Large intestine (tissue), 12 donors: ENCODE data around the gene H3-3A. TPM values are rescaled to one million over a fixed set of nuclear protein-coding genes. Genes with fewer than 3 reads are reported as not detected.

Experiments used
- DNase-seq, 2 donors: peaks; one replicate each; pipeline versions ENCODE4 v3.0.0 to v3.0.0-alpha.2; 2013
- H3K27ac ChIP-seq: one replicate; pipeline ENCODE4 v1.5.1; 2013; ENCODE audit warnings: low read length
- H3K27me3 ChIP-seq: 2 replicates; pipeline ENCODE4 v1.6.1; 2013; ENCODE audit warnings: low read length; ENCODE audit not compliant: control insufficient read depth, insufficient read depth
- H3K36me3 ChIP-seq: 2 replicates; pipeline ENCODE4 v1.6.1; 2013; ENCODE audit warnings: low read length; ENCODE audit not compliant: control insufficient read depth, insufficient read depth
- H3K4me1 ChIP-seq: one replicate; pipeline ENCODE4 v1.6.1; 2013; ENCODE audit warnings: low read length; ENCODE audit not compliant: control insufficient read depth, insufficient read depth
- H3K4me3 ChIP-seq: one replicate; pipeline ENCODE4 v1.5.1; 2013; ENCODE audit warnings: low read length
- H3K9me3 ChIP-seq: one replicate; pipeline ENCODE4 v1.6.1; 2013; ENCODE audit warnings: mild to moderate bottlenecking, low read depth, low read length, moderate library complexity; ENCODE audit not compliant: control insufficient read depth
- WGBS: methylation state at CpG from one replicate; pipeline ENCODE4 v1.1.5; 2013; ENCODE audit warnings: low lambda C conversion rate; ENCODE audit not compliant: insufficient coverage; 5-methylcytosine and 5-hydroxymethylcytosine counted together
- long read RNA-seq, 11 donors: transcript quantifications; one replicate each; lab custom pipeline, GENCODE V29; 2026
- polyA plus RNA-seq: library from polyadenylated mRNA; unstranded; fragments of 120-200 nt; gene quantifications from one replicate; pipeline ENCODE4 v1.2.1, GENCODE V29; 2013

H3-3A gene
- polyA plus RNA-seq, result 750 TPM
- long read RNA-seq, donor 1, transcript H3F3A-202 (3 exons, 1,863 nt), result minor isoform, 5 of 345 reads
- long read RNA-seq, donor 1, transcript H3F3A-203 (4 exons, 1,088 nt), result major isoform, 212 of 345 reads
- long read RNA-seq, donor 1, transcript H3F3A-201 (3 exons, 1,308 nt), result minor isoform, 19 of 345 reads
- long read RNA-seq, donor 1, partial matches to known transcripts, result 109 of 345 reads
- long read RNA-seq, donor 1, other reads (novel, unspliced or antisense), result 0 of 345 reads
- long read RNA-seq, donor 2, transcript H3F3A-203 (4 exons, 1,088 nt), result major isoform, 463 of 703 reads
- long read RNA-seq, donor 2, transcript H3F3A-202 (3 exons, 1,863 nt), result minor isoform, 19 of 703 reads
- long read RNA-seq, donor 2, transcript H3F3A-201 (3 exons, 1,308 nt), result minor isoform, 47 of 703 reads
- long read RNA-seq, donor 2, partial matches to known transcripts, result 148 of 703 reads
- long read RNA-seq, donor 2, other reads (novel, unspliced or antisense), result 26 of 703 reads
- long read RNA-seq, donor 3, result 0 reads
- long read RNA-seq, donor 4, transcript H3F3A-203 (4 exons, 1,088 nt), result major isoform, 81 of 154 reads
- long read RNA-seq, donor 4, transcript H3F3A-201 (3 exons, 1,308 nt), result minor isoform, 10 of 154 reads
- long read RNA-seq, donor 4, partial matches to known transcripts, result 63 of 154 reads
- long read RNA-seq, donor 4, other reads (novel, unspliced or antisense), result 0 of 154 reads
- long read RNA-seq, donor 5, transcript H3F3A-202 (3 exons, 1,863 nt), result minor isoform, 5 of 368 reads
- long read RNA-seq, donor 5, transcript H3F3A-203 (4 exons, 1,088 nt), result major isoform, 251 of 368 reads
- long read RNA-seq, donor 5, transcript H3F3A-201 (3 exons, 1,308 nt), result minor isoform, 12 of 368 reads
- long read RNA-seq, donor 5, partial matches to known transcripts, result 92 of 368 reads
- long read RNA-seq, donor 5, other reads (novel, unspliced or antisense), result 8 of 368 reads
- long read RNA-seq, donor 6, transcript H3F3A-202 (3 exons, 1,863 nt), result minor isoform, 17 of 1,059 reads
- long read RNA-seq, donor 6, transcript H3F3A-201 (3 exons, 1,308 nt), result minor isoform, 61 of 1,059 reads
- long read RNA-seq, donor 6, transcript H3F3A-203 (4 exons, 1,088 nt), result major isoform, 561 of 1,059 reads
- long read RNA-seq, donor 6, partial matches to known transcripts, result 398 of 1,059 reads
- long read RNA-seq, donor 6, other reads (novel, unspliced or antisense), result 22 of 1,059 reads
- long read RNA-seq, donor 7, transcript H3F3A-202 (3 exons, 1,863 nt), result minor isoform, 5 of 469 reads
- long read RNA-seq, donor 7, transcript H3F3A-203 (4 exons, 1,088 nt), result major isoform, 305 of 469 reads
- long read RNA-seq, donor 7, transcript H3F3A-201 (3 exons, 1,308 nt), result minor isoform, 27 of 469 reads
- long read RNA-seq, donor 7, partial matches to known transcripts, result 122 of 469 reads
- long read RNA-seq, donor 7, other reads (novel, unspliced or antisense), result 10 of 469 reads
- long read RNA-seq, donor 8, transcript H3F3A-203 (4 exons, 1,088 nt), result major isoform, 711 of 1,115 reads
- long read RNA-seq, donor 8, transcript H3F3A-202 (3 exons, 1,863 nt), result minor isoform, 15 of 1,115 reads
- long read RNA-seq, donor 8, transcript H3F3A-201 (3 exons, 1,308 nt), result minor isoform, 66 of 1,115 reads
- long read RNA-seq, donor 8, partial matches to known transcripts, result 304 of 1,115 reads
- long read RNA-seq, donor 8, other reads (novel, unspliced or antisense), result 19 of 1,115 reads
- long read RNA-seq, donor 9, transcript H3F3A-203 (4 exons, 1,088 nt), result major isoform, 501 of 944 reads
- long read RNA-seq, donor 9, transcript H3F3A-201 (3 exons, 1,308 nt), result minor isoform, 53 of 944 reads
- long read RNA-seq, donor 9, transcript H3F3A-202 (3 exons, 1,863 nt), result minor isoform, 17 of 944 reads
- long read RNA-seq, donor 9, partial matches to known transcripts, result 348 of 944 reads
- long read RNA-seq, donor 9, other reads (novel, unspliced or antisense), result 25 of 944 reads
- long read RNA-seq, donor 10, transcript H3F3A-203 (4 exons, 1,088 nt), result major isoform, 513 of 740 reads
- long read RNA-seq, donor 10, transcript H3F3A-202 (3 exons, 1,863 nt), result minor isoform, 10 of 740 reads
- long read RNA-seq, donor 10, transcript H3F3A-201 (3 exons, 1,308 nt), result minor isoform, 47 of 740 reads
- long read RNA-seq, donor 10, partial matches to known transcripts, result 158 of 740 reads
- long read RNA-seq, donor 10, other reads (novel, unspliced or antisense), result 12 of 740 reads
- long read RNA-seq, donor 11, transcript H3F3A-201 (3 exons, 1,308 nt), result minor isoform, 25 of 494 reads
- long read RNA-seq, donor 11, transcript H3F3A-203 (4 exons, 1,088 nt), result major isoform, 312 of 494 reads
- long read RNA-seq, donor 11, partial matches to known transcripts, result 143 of 494 reads
- long read RNA-seq, donor 11, other reads (novel, unspliced or antisense), result 11 of 494 reads

DNA sequence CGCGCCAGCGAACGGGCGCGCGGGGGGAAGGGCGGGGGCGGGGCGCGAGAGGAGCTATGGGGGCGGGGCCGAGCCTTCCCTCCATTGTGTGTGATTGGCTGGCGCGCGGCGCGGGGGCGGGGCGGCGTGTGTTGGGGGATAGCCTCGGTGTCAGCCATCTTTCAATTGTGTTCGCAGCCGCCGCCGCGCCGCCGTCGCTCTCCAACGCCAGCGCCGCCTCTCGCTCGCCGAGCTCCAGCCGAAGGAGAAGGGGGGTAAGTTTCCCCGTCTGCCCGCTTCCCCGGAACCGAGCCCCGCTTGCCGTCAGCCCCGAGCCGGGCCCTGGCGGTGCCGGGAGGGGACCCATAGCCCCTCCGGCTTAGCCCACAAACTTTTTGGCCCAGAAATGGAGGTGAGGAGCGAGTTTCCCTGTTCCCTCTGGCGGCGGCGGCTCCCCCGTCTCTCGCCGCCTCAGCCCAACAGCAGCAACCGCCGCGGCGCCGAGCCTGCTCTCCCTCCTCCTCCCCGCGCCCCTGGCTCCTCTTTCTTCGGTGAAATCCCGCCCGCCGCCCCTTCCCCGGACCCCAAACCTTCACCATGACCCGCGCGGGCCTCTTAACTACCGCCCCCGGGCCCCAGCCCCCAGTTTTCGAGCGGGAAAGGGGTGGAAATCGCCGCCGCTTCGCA is at the start of gene H3-3A:
Gene H3-3A, plus strand, starts transcription at position 159 of the 666 bp plus-strand sequence. CDS start 1,636 bp downstream, outside the sequence.
- Histone ChIP-seq H3K9me3 (peaks cover 3% of the 10 kb centered on the region), H3K27ac (peak within 1 kb of the TSS; percentile 100), H3K27me3 (no peaks in the 10 kb centered on the region), H3K36me3 (peaks cover 20% of the 10 kb centered on the region), H3K4me3 (peak within 1 kb of the TSS; percentile 81), H3K4me1 (peaks cover 21% of the 10 kb centered on the region)
- peak; percentile 92 to 95 for DNase-seq
- WGBS, result 8% methylated on average over 2 of the region's 78 CpGs

DNA sequence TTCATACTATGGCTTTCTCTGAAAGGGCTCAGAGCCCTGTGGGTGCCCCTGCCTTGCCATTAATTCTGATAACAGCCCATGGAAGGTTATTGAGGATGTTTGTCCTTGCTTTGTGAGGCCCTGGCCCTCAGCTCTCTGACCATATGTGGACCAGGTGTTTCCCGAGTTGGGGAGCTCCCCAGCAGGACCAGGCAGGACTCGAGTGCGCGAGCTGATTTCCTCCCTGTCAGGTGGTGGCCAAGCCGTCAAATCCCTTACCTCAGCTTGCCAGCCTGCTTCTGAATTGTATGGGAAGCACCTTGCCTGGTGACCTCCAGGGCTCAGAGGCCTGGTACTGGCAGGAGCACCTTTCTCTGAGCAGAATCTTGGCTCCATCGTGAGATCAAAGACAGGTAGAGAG is 45.4 kb upstream of the H3-3A start:
- H3K9me3 ChIP-seq, result no peaks in the 10 kb centered on the region
- no peak for DNase-seq
- H3K36me3 ChIP-seq, result no peaks in the 10 kb centered on the region
- H3K27ac ChIP-seq, result no peak overlapping the region
- H3K27me3 ChIP-seq, result no peaks in the 10 kb centered on the region
- H3K4me3 ChIP-seq, result no peak overlapping the region
- peaks cover 6% of the 10 kb centered on the region for H3K4me1 ChIP-seq
- WGBS, result no CpG with 5 or more reads among the region's 6 CpGs

DNA sequence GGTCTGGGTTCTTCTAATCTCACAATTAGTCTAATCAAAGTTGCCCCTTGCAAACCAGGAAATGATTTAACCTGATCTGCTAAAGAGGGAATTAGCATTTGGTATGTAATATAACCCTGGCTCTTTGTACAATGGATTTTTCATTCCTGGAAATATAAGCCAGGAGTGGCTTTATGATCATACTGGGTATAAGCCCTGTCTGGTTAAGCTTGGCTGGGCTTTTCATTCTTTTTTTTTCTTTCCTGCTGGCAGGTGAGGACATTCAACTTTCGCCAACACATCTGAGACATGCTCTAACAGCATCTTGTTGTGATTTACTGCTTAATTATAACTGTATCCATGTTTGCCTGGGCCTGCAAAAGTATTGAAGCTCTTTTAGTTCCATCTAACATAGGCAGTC is 42.9 kb upstream of the H3-3A start:
- no peaks in the 10 kb centered on the region for H3K27me3 ChIP-seq
- no peak overlapping the region for H3K4me3 ChIP-seq
- H3K9me3 ChIP-seq, result no peaks in the 10 kb centered on the region
- H3K36me3 ChIP-seq, result no peaks in the 10 kb centered on the region
- peak in 1 of 2 donors; percentile 16 for DNase-seq
- H3K27ac ChIP-seq, result no peak overlapping the region
- WGBS, result no CpG with 5 or more reads among the region's 1 CpG
- peaks cover 9% of the 10 kb centered on the region for H3K4me1 ChIP-seq

DNA sequence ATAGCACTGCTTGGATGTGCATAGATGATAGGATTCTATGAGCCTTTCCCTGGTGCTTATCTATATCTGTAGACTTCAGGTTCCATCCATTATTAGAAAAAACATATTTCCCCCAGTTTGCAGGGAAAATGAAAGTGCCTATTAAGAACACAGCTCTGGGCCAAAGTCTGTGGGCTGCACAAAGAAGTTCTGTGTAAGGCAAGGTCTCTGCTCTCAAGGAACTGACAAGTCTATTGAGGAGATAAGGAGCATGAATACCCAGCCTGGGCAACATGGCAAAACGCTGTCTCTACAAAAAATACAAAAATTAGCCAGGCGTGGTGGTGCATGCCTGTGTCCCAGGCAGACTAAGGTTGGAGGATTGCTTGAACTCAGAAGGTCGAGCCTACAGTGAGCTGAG is 41.1 kb upstream of the H3-3A start:
- DNase-seq, result peak; percentile 62 to 86
- H3K36me3 ChIP-seq, result no peaks in the 10 kb centered on the region
- H3K27me3 ChIP-seq, result no peaks in the 10 kb centered on the region
- peaks cover 9% of the 10 kb centered on the region for H3K4me1 ChIP-seq
- no CpG with 5 or more reads among the region's 3 CpGs for WGBS
- peak overlapping the region; percentile 61 for H3K27ac ChIP-seq
- H3K9me3 ChIP-seq, result no peaks in the 10 kb centered on the region
- H3K4me3 ChIP-seq, result no peak overlapping the region

DNA sequence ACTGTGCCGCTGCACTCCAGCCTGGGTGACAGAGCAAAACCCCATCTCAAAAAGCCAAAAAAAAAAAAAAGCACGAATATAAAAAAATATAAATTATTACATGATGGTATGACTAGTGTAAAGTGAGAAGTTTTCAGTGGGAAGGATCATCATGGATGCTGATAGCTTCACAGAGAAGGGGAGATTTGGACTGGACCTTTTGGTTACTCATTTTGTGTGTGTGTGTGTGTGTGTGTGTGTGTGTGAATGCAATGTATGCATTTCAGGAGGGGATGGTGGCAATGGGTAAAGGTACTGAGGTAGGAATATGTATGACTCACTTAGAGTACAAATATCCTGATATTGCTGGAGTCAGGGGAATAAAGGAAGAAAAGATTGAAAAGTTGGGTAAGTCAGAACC is 40.7 kb upstream of the H3-3A start:
- H3K9me3 ChIP-seq, result no peaks in the 10 kb centered on the region
- H3K27ac ChIP-seq, result peak overlapping the region; percentile 61
- WGBS, result no CpG with 5 or more reads among the region's 2 CpGs

DNA sequence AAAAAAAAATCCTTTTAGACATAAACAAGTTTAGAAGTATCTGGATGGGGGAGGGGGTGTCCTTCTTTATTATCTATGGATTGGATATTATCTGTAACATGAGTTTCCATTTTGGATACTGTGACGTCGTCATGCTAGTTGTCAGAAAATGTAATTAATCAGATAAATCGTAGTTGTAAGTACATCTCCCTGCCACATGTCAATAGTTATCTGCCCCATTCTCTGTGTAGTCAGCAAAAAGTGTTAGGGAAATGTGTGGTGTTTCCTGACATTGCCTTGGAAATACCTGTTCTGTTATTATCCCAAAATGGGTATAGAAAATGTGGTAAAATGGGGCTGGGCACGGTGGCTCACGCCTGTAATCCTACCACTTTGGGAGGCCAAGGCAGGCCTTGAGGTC is 38.8 kb upstream of the H3-3A start:
- no CpG with 5 or more reads among the region's 5 CpGs for WGBS
- Histone ChIP-seq H3K9me3 (no peaks in the 10 kb centered on the region), H3K4me3 (no peak overlapping the region), H3K27ac (no peak overlapping the region), H3K36me3 (no peaks in the 10 kb centered on the region), H3K4me1 (peaks cover 15% of the 10 kb centered on the region), H3K27me3 (no peaks in the 10 kb centered on the region)
- DNase-seq, result no peak

More for the DNA sequence above, 40.7 kb upstream of the H3-3A start:
- H3K4me3 ChIP-seq, result no peak overlapping the region
- peaks cover 9% of the 10 kb centered on the region for H3K4me1 ChIP-seq
- no peaks in the 10 kb centered on the region for H3K27me3 ChIP-seq
- DNase-seq, result peak in 1 of 2 donors; percentile 36
- no peaks in the 10 kb centered on the region for H3K36me3 ChIP-seq

DNA sequence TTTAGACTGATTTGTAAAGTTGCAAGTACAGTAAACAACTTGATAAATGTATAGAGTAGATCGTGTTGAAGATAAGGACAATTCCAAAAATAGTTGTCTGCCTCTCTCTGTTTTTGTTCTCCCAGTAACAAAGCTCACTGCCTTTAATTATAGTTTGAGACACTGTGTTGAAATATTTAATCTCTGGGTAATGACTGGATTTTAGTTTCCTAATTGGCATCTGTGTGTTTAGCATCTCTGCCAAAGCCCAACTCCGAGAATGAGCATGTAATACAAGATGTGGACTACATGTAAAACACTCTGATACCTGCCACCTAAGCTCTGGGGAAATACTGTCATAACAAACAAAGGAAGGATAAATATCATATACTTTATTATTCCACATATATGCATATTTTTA is 35.7 kb upstream of the H3-3A start:
- Histone ChIP-seq H3K27ac (no peak overlapping the region), H3K27me3 (no peaks in the 10 kb centered on the region), H3K4me1 (peaks cover 24% of the 10 kb centered on the region), H3K9me3 (no peaks in the 10 kb centered on the region), H3K36me3 (no peaks in the 10 kb centered on the region), H3K4me3 (no peak overlapping the region)
- 80% methylated on average over 1 of the region's 2 CpGs for WGBS
- no peak for DNase-seq

DNA sequence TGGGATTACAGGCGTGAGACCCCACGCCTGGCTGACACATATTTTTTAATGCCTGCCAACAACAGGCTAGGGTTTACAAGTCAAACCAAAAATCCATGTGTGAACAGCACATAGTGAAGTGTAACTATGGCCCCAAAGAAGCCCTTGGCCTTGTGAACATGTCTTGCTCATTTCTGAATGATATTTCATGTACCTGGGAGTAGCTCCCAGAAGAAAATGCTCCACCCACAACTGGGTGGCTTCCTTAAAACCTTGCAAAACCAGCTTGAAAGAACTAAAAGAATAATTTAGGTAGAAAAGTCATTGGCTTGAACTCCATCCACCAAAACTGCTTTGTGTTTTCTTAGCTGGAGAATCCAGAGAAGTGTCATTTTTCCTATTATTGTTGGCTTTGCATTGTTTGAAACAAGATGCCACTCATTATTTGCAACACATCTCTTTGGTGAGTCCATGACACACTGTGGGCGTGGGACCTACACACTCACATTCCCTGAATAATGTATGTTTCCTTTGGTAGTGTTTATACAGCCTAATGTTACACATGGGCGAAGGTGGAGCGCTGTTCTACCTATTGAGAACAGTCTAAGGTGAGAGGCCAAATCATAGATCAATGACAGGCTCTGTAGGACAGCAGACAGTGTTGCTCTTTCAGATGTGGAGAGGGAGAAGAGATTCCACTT is 34.8 kb upstream of the H3-3A start:
- peaks cover 19% of the 10 kb centered on the region for H3K4me1 ChIP-seq
- H3K27me3 ChIP-seq, result no peaks in the 10 kb centered on the region
- DNase-seq, result no peak
- peak overlapping the region; percentile 98 for H3K27ac ChIP-seq
- H3K4me3 ChIP-seq, result no peak overlapping the region
- no CpG with 5 or more reads among the region's 5 CpGs for WGBS
- no peaks in the 10 kb centered on the region for H3K36me3 ChIP-seq
- no peaks in the 10 kb centered on the region for H3K9me3 ChIP-seq
